HG03196 (cell line): ENCODE results near the gene CHST6.
"Not testable (repeated sequence)": the region's sequence is repeated elsewhere in the genome, so short reads cannot be mapped to it uniquely, and the experiment has no call there.

Experiments
- ATAC-seq: cut with Tn5 transposase; IDR thresholded peaks from one replicate; pipeline ENCODE4 v1.9.1; 2021; ENCODE audit not compliant: unreplicated experiment

CHST6 gene

GRCh38 chr16:75503801-75504200, 8.6 kb upstream of the CHST6 start:
- ATAC-seq, result no peak

- ATAC-seq, result no peak
Observed at GRCh38 chr16:75502916-75503605, 7.8 kb upstream of the CHST6 start.

GRCh38 chr16:75501820-75502219, 6.6 kb upstream of the CHST6 start:
- not testable (repeated sequence) for ATAC-seq

- no peak for ATAC-seq
Observed at GRCh38 chr16:75501359-75501758, 6.1 kb upstream of the CHST6 start.

GRCh38 chr16:75498605-75499322, 3.5 kb upstream of the CHST6 start:
- ATAC-seq, result not testable (repeated sequence)

GRCh38 chr16:75497558-75497957, 2.3 kb upstream of the CHST6 start:
- ATAC-seq, result no peak

GRCh38 chr16:75494661-75495075, 573 bp downstream of the CHST6 start:
- no peak for ATAC-seq

GRCh38 chr16:75494184-75494583, 1.1 kb downstream of the CHST6 start:
- no peak for ATAC-seq

- no peak for ATAC-seq
Observed at GRCh38 chr16:75491876-75492275, 3.4 kb downstream of the CHST6 start.

GRCh38 chr16:75488322-75488721, 6.9 kb downstream of the CHST6 start:
- ATAC-seq, result no peak

GRCh38 chr16:75486676-75487313, 8.4 kb downstream of the CHST6 start:
- peak; percentile 44 for ATAC-seq

- no peak for ATAC-seq
Observed at GRCh38 chr16:75486014-75486675, 9.1 kb downstream of the CHST6 start.

- ATAC-seq, result peak; percentile 55
Observed at GRCh38 chr16:75485230-75486013, 9.8 kb downstream of the CHST6 start.

GRCh38 chr16:75483222-75483621, 12.0 kb downstream of the CHST6 start:
- ATAC-seq, result no peak

GRCh38 chr16:75482434-75483205, 12.6 kb downstream of the CHST6 start:
- no peak for ATAC-seq

- no peak for ATAC-seq
Observed at GRCh38 chr16:75481475-75481874, 13.8 kb downstream of the CHST6 start.

GRCh38 chr16:75479421-75479990, 15.7 kb downstream of the CHST6 start:
- no peak for ATAC-seq

- ATAC-seq, result no peak
Observed at GRCh38 chr16:75478480-75479345, 16.5 kb downstream of the CHST6 start.
